ENCODE measurements around the gene MRPL57.

GRCh38 chr13:21202767-21203531 lies 26.5 kb downstream of the MRPL57 start:
- TF ChIP-seq GATA2 (IDR thresholded peaks at IDR 0.05; ENCODE audit: low read depth, low read length): no peak
- TF ChIP-seq GATA3 (IDR thresholded peaks at IDR 0.05; ENCODE audit: low read depth, low read length): no peak
